Ishikawa (cell line): Measurements from ENCODE around the gene FMN2.

ENCODE experiments used
- EP300 ChIP-seq: IDR thresholded peaks from 2 replicates; pipeline ENCODE4 v1.6.1; 2012; ENCODE audit warnings: borderline replicate concordance
- TCF12 ChIP-seq: IDR thresholded peaks from 2 replicates; pipeline ENCODE4 v1.6.1; 2012; ENCODE audit warnings: low read depth
- TEAD4 ChIP-seq: IDR thresholded peaks from 2 replicates; pipeline ENCODE4 v1.6.1; 2012

DNA sequence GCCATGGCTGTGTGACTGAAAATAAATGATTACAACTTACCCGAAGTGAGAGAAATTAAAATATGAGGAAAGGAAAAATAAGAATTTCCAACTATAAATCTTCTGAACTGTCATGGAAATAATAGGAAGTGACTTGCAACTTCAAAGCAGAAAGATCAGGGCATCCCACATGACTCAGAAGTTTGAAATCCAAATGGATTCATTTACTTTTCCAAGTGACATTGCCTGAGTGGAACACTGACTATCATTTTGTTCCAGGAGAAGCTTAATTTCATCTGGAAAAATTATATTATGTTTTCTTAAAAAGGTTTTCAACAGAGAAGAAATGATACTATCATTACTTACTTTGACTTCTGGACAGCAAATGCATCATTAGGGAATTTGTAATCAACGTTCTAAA, 409.4 kb downstream of the FMN2 start:
- TF ChIP-seq TCF12 (no peak), EP300 (no peak), TEAD4 (no peak)
